Endothelial cell of umbilical vein (primary cell): Measurements from ENCODE around the gene SECISBP2.

Experiments used
- EZH2 ChIP-seq: IDR thresholded peaks from 2 replicates; pipeline ENCODE4 v1.6.1; 2012; ENCODE audit warnings: borderline replicate concordance, low read depth, mild to moderate bottlenecking, moderate library complexity, low read length, inconsistent platforms; ENCODE audit not compliant: severe bottlenecking
- GATA2 ChIP-seq: IDR thresholded peaks from 2 replicates; pipeline ENCODE4 v1.7.0; 2011; ENCODE audit warnings: low read depth, mild to moderate bottlenecking, moderate library complexity, mixed read lengths, low read length; ENCODE audit not compliant: insufficient read length, insufficient read depth
- JUN ChIP-seq: IDR thresholded peaks from 2 replicates; pipeline ENCODE4 v1.6.1; 2011; ENCODE audit warnings: borderline replicate concordance, low read depth; ENCODE audit not compliant: insufficient read length, insufficient read depth
- POLR2A ChIP-seq: IDR thresholded peaks from 2 replicates; pipeline ENCODE4 v1.6.1; 2012; ENCODE audit warnings: low read depth, mild to moderate bottlenecking, control low read depth, low read length
- POLR2AphosphoS5 ChIP-seq: IDR thresholded peaks from 2 replicates; pipeline ENCODE4 v1.6.1; 2012; ENCODE audit warnings: low read depth, mild to moderate bottlenecking, control low read depth, low read length, moderate library complexity; ENCODE audit not compliant: insufficient read depth
- TF ChIP-seq, protein P1 (sequence below): IDR thresholded peaks from 2 replicates; pipeline ENCODE4 v1.6.1; 2011; ENCODE audit not compliant: insufficient read depth, insufficient read length
- TF ChIP-seq, protein P2 (sequence below), 2 donors: IDR thresholded peaks; 1 replicate in 1 of 2; 2 replicates in 1 of 2; pipeline ENCODE4 v1.5.1; 2011; ENCODE audit warnings: low read length in 2 of 2, mild to moderate bottlenecking in 2 of 2, moderate library complexity in 2 of 2, control low read depth in 1 of 2, inconsistent platforms in 1 of 2, low read depth in 1 of 2; ENCODE audit not compliant: insufficient read depth in 1 of 2; ENCODE audit errors: extremely low read depth in 1 of 2

DNA sequence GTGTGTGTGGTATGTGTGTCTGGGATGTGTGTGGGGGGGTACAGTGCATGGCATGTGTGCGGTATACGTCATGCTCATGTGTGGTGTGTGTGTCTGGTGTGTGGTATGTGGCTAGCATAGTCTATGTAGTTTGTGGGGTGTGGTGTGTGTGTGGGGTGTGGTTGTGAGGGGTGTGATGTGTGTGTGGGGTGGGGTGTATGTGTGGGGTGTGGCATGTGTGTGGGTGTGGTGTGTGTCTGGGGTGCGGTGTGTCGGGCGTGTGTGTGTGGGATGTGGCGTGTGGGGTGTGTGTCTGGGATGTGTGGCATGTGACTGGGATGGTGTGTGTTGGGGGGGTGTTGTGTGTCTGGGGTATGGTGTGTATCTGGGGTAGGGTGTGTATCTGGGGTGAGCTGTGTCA lies 52.3 kb downstream of the SECISBP2 start:
- no peak for TF ChIP-seq POLR2AphosphoS5
- TF ChIP-seq, protein P1, sequence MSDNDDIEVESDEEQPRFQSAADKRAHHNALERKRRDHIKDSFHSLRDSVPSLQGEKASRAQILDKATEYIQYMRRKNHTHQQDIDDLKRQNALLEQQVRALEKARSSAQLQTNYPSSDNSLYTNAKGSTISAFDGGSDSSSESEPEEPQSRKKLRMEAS: no peak
- TF ChIP-seq, protein P2, sequence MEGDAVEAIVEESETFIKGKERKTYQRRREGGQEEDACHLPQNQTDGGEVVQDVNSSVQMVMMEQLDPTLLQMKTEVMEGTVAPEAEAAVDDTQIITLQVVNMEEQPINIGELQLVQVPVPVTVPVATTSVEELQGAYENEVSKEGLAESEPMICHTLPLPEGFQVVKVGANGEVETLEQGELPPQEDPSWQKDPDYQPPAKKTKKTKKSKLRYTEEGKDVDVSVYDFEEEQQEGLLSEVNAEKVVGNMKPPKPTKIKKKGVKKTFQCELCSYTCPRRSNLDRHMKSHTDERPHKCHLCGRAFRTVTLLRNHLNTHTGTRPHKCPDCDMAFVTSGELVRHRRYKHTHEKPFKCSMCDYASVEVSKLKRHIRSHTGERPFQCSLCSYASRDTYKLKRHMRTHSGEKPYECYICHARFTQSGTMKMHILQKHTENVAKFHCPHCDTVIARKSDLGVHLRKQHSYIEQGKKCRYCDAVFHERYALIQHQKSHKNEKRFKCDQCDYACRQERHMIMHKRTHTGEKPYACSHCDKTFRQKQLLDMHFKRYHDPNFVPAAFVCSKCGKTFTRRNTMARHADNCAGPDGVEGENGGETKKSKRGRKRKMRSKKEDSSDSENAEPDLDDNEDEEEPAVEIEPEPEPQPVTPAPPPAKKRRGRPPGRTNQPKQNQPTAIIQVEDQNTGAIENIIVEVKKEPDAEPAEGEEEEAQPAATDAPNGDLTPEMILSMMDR (IDR thresholded peaks at IDR 0.05; ENCODE audit: extremely low read depth in 1 of 2, insufficient read depth in 1 of 2, low read depth in 1 of 2, low read length in 2 of 2): no peak
- TF ChIP-seq POLR2A: no peak
- TF ChIP-seq EZH2: no peak
- TF ChIP-seq JUN: no peak
- TF ChIP-seq GATA2: no peak
